Mesenchymal stem cell (in vitro differentiated cells and primary cell): Measurements from ENCODE around the gene ARPC5.

Source experiments
- DNase-seq: peaks from one replicate; pipeline ENCODE4 v3.0.0-alpha.2; 2013
- H2AFZ ChIP-seq: one replicate; pipeline ENCODE4 v1.6.1; 2013; ENCODE audit warnings: low read depth, mild to moderate bottlenecking, control low read depth, inconsistent platforms, low read length, moderate library complexity
- H2AK5ac ChIP-seq: 2 replicates; pipeline ENCODE4 v1.6.1; 2013; ENCODE audit warnings: low read length, moderate library complexity, mild to moderate bottlenecking, inconsistent platforms; ENCODE audit not compliant: severe bottlenecking
- H2BK120ac ChIP-seq: one replicate; pipeline ENCODE4 v1.6.1; 2013; ENCODE audit warnings: low read depth, mild to moderate bottlenecking, inconsistent platforms, low read length, moderate library complexity
- H2BK12ac ChIP-seq, 2 experiments: one replicate each; pipeline ENCODE4 v1.6.1; 2013; ENCODE audit warnings: inconsistent platforms in 2 of 2, low read length in 2 of 2, mild to moderate bottlenecking in 2 of 2, moderate library complexity in 2 of 2, control low read depth in 1 of 2
- H2BK15ac ChIP-seq: one replicate; pipeline ENCODE4 v1.6.1; 2013; ENCODE audit warnings: mild to moderate bottlenecking, low read depth, inconsistent platforms; ENCODE audit not compliant: poor library complexity, severe bottlenecking
- H2BK5ac ChIP-seq: 2 replicates; pipeline ENCODE4 v1.6.1; 2013; ENCODE audit warnings: low read depth, mild to moderate bottlenecking, low read length, control low read depth, inconsistent platforms; ENCODE audit not compliant: poor library complexity, severe bottlenecking
- H3K14ac ChIP-seq, 2 experiments: one replicate each; pipeline ENCODE4 v1.6.1; 2013; ENCODE audit warnings: inconsistent platforms in 2 of 2, low read length in 2 of 2, control low read depth in 1 of 2, mild to moderate bottlenecking in 1 of 2, moderate library complexity in 1 of 2
- H3K18ac ChIP-seq, 2 experiments: one replicate each; pipeline ENCODE4 v1.6.1; 2013; ENCODE audit warnings: inconsistent platforms in 2 of 2, low read length in 2 of 2, control low read depth in 1 of 2, low read depth in 1 of 2, mild to moderate bottlenecking in 1 of 2
- H3K23ac ChIP-seq, 2 experiments: one replicate each; pipeline ENCODE4 v1.6.1; 2013; ENCODE audit warnings: inconsistent platforms in 2 of 2, low read length in 2 of 2, mild to moderate bottlenecking in 2 of 2, moderate library complexity in 2 of 2, control low read depth in 1 of 2
- H3K27ac ChIP-seq: 2 replicates; pipeline ENCODE4 v1.5.1; 2013; ENCODE audit warnings: mild to moderate bottlenecking, moderate library complexity, low read length, control low read depth, inconsistent platforms; ENCODE audit not compliant: poor library complexity, severe bottlenecking
- H3K27me3 ChIP-seq, 2 experiments: 2 replicates each; pipeline versions ENCODE4 v1.6.1 to v1.7.0; 2013; ENCODE audit warnings: low read length in 2 of 2, mild to moderate bottlenecking in 2 of 2, moderate library complexity in 2 of 2, control low read depth in 1 of 2, inconsistent platforms in 1 of 2; ENCODE audit not compliant: control insufficient read depth in 1 of 2, insufficient read depth in 1 of 2
- H3K36me3 ChIP-seq, 2 experiments: 2 replicates each; pipeline versions ENCODE4 v1.6.1 to v1.7.0; 2013; ENCODE audit warnings: low read length in 2 of 2, control low read depth in 1 of 2, inconsistent platforms in 1 of 2, low read depth in 1 of 2, mild to moderate bottlenecking in 1 of 2; ENCODE audit not compliant: insufficient read depth in 2 of 2, control insufficient read depth in 1 of 2
- H3K4ac ChIP-seq, 2 experiments: one replicate each; pipeline ENCODE4 v1.6.1; 2013; ENCODE audit warnings: inconsistent platforms in 2 of 2, low read length in 2 of 2, mild to moderate bottlenecking in 2 of 2, moderate library complexity in 2 of 2, control low read depth in 1 of 2, low read depth in 1 of 2
- H3K4me1 ChIP-seq: 2 replicates; pipeline ENCODE4 v1.6.1; 2013; ENCODE audit warnings: low read depth, low read length, control low read depth; ENCODE audit not compliant: control insufficient read depth, insufficient read depth
- H3K4me2 ChIP-seq: 2 replicates; pipeline ENCODE4 v1.6.1; 2013; ENCODE audit warnings: low read length, mild to moderate bottlenecking, inconsistent platforms; ENCODE audit not compliant: poor library complexity, severe bottlenecking
- H3K4me3 ChIP-seq, 2 experiments: 2 replicates each; pipeline versions ENCODE4 v1.5.1 to v1.7.0; 2013; ENCODE audit warnings: low read length in 2 of 2, mild to moderate bottlenecking in 2 of 2, control low read depth in 1 of 2, low read depth in 1 of 2; ENCODE audit not compliant: insufficient read depth in 1 of 2
- H3K79me1 ChIP-seq: replicated peaks from 2 replicates; pipeline ENCODE4 v1.6.1; 2013; ENCODE audit warnings: mild to moderate bottlenecking, control low read depth, low read length, inconsistent platforms; ENCODE audit not compliant: poor library complexity, severe bottlenecking
- H3K9ac ChIP-seq: 2 replicates; pipeline ENCODE4 v1.7.0; 2013; ENCODE audit warnings: mild to moderate bottlenecking, low read length, moderate library complexity
- H3K9me3 ChIP-seq: 2 replicates; pipeline ENCODE4 v1.7.0; 2013; ENCODE audit warnings: mild to moderate bottlenecking, low read length; ENCODE audit not compliant: control insufficient read depth
- H4K8ac ChIP-seq: one replicate; pipeline ENCODE4 v1.6.1; 2013; ENCODE audit warnings: inconsistent platforms, mild to moderate bottlenecking, low read length, moderate library complexity
- H4K91ac ChIP-seq: one replicate; pipeline ENCODE4 v1.6.1; 2013; ENCODE audit warnings: mild to moderate bottlenecking, low read length, inconsistent platforms
- WGBS: methylation state at CpG from one replicate; pipeline ENCODE4 v1.1.7; 2013; ENCODE audit warnings: mixed read lengths; 5-methylcytosine and 5-hydroxymethylcytosine counted together

The ARPC5 gene

GRCh38 chr1:183652547-183653461 is 17.2 kb upstream of the ARPC5 start, which contains the start of gene APOBEC4:
TSS of gene APOBEC4 (minus strand) at chr1:183653316. CDS start at chr1:183648781, 4,535 bp downstream.
- H3K23ac ChIP-seq: no peak within 1 kb of the TSS

GRCh38 chr1:183652107-183652506 is 16.5 kb upstream of the ARPC5 start:
- Histone ChIP-seq H3K9ac (no peak overlapping the region), H2AFZ (no peak overlapping the region), H3K14ac (no peak overlapping the region), H3K4me3 (no peak overlapping the region), H2BK15ac (no peak overlapping the region), H3K4me2 (no peak overlapping the region), H3K79me1 (peaks cover 5% of the 10 kb centered on the region), H2AK5ac (no peak overlapping the region), H3K9me3 (no peaks in the 10 kb centered on the region), H3K27me3 (no peaks in the 10 kb centered on the region), H3K27ac (no peak overlapping the region), H2BK12ac (no peak overlapping the region), H3K4me1 (no peaks in the 10 kb centered on the region), H4K91ac (no peak overlapping the region), H2BK5ac (no peak overlapping the region), H2BK120ac (no peak overlapping the region), H3K36me3 (no peaks in the 10 kb centered on the region), H3K4ac (no peak overlapping the region), H3K23ac (no peak overlapping the region), H4K8ac (no peak overlapping the region), H3K18ac (no peak overlapping the region)
- WGBS: 100% methylated on average over 1 of the region's 1 CpG
- DNase-seq: no peak

More at GRCh38 chr1:183652547-183653461, 17.2 kb upstream of the ARPC5 start, which contains the start of gene APOBEC4:
- Histone ChIP-seq H2AFZ (no peak within 1 kb of the TSS), H3K18ac (peak within 1 kb of the TSS in 1 of 2 experiments; percentile 59), H2AK5ac (peak within 1 kb of the TSS; percentile 67), H3K27ac (no peak within 1 kb of the TSS), H2BK15ac (no peak within 1 kb of the TSS), H2BK5ac (no peak within 1 kb of the TSS), H3K9me3 (no peaks in the 10 kb centered on the region), H4K91ac (peak within 1 kb of the TSS; percentile 61), H3K4me1 (no peaks in the 10 kb centered on the region), H3K36me3 (no peaks in the 10 kb centered on the region), H3K4me3 (no peak within 1 kb of the TSS), H3K4me2 (no peak within 1 kb of the TSS), H2BK120ac (no peak within 1 kb of the TSS), H3K27me3 (no peaks in the 10 kb centered on the region), H4K8ac (no peak within 1 kb of the TSS), H2BK12ac (peak within 1 kb of the TSS in 1 of 2 experiments; percentile 77), H3K79me1 (peaks cover 3% of the 10 kb centered on the region), H3K4ac (no peak within 1 kb of the TSS), H3K9ac (no peak within 1 kb of the TSS), H3K14ac (no peak within 1 kb of the TSS)
- WGBS: 93% methylated on average over 3 of the region's 5 CpGs
- peak; percentile 13 for DNase-seq

GRCh38 chr1:183651612-183652011 is 16.0 kb upstream of the ARPC5 start:
- no peak for DNase-seq
- 86% methylated on average over 3 of the region's 5 CpGs for WGBS
- no peaks in the 10 kb centered on the region for H3K4me1 ChIP-seq

GRCh38 chr1:183648042-183648441 is 12.5 kb upstream of the ARPC5 start:
- no peak overlapping the region for H4K91ac ChIP-seq
- no peak overlapping the region for H3K4ac ChIP-seq
- H2BK120ac ChIP-seq: no peak overlapping the region
- H3K79me1 ChIP-seq: peaks cover 5% of the 10 kb centered on the region
- H3K4me1 ChIP-seq: no peaks in the 10 kb centered on the region
- H2AK5ac ChIP-seq: no peak overlapping the region
- H4K8ac ChIP-seq: no peak overlapping the region
- no peak for DNase-seq
- H3K4me3 ChIP-seq: no peak overlapping the region
- no peaks in the 10 kb centered on the region for H3K9me3 ChIP-seq
- H3K14ac ChIP-seq: no peak overlapping the region
- no peak overlapping the region for H2BK5ac ChIP-seq
- 96% methylated on average over 8 of the region's 8 CpGs for WGBS
- no peaks in the 10 kb centered on the region for H3K36me3 ChIP-seq
- H2BK12ac ChIP-seq: no peak overlapping the region
- H3K4me2 ChIP-seq: no peak overlapping the region
- H2BK15ac ChIP-seq: no peak overlapping the region
- no peak overlapping the region for H3K9ac ChIP-seq
- no peak overlapping the region for H2AFZ ChIP-seq
- no peak overlapping the region for H3K18ac ChIP-seq
- H3K27me3 ChIP-seq: no peaks in the 10 kb centered on the region
- no peak overlapping the region for H3K27ac ChIP-seq
- no peak overlapping the region for H3K23ac ChIP-seq

More at GRCh38 chr1:183651612-183652011, 16.0 kb upstream of the ARPC5 start:
- no peak overlapping the region for H3K4me2 ChIP-seq
- H3K9me3 ChIP-seq: no peaks in the 10 kb centered on the region
- no peak overlapping the region for H2BK120ac ChIP-seq
- H3K36me3 ChIP-seq: no peaks in the 10 kb centered on the region
- H3K27me3 ChIP-seq: no peaks in the 10 kb centered on the region
- no peak overlapping the region for H3K23ac ChIP-seq
- no peak overlapping the region for H3K27ac ChIP-seq
- H2AFZ ChIP-seq: no peak overlapping the region
- no peak overlapping the region for H3K4me3 ChIP-seq
- no peak overlapping the region for H4K8ac ChIP-seq
- H3K9ac ChIP-seq: no peak overlapping the region
- no peak overlapping the region for H3K14ac ChIP-seq
- no peak overlapping the region for H3K18ac ChIP-seq
- no peak overlapping the region for H2BK5ac ChIP-seq
- H4K91ac ChIP-seq: no peak overlapping the region
- H3K79me1 ChIP-seq: peaks cover 5% of the 10 kb centered on the region
- H2BK15ac ChIP-seq: no peak overlapping the region
- H2BK12ac ChIP-seq: no peak overlapping the region
- no peak overlapping the region for H2AK5ac ChIP-seq
- H3K4ac ChIP-seq: no peak overlapping the region
